22Rv1 (cell line): Measurements from ENCODE around the gene TOM1L1.
A peak's percentile ranks its signal among the peaks of the same experiment; 100 is the strongest.

Experiments used
- H3K27ac ChIP-seq: fragments of 450-650 bp; 2 replicates; pipeline ENCODE4 v1.5.1; 2017
- CTCF ChIP-seq: fragments of 450-650 bp; IDR thresholded peaks from 2 replicates; pipeline ENCODE4 v1.5.1; 2017; ENCODE audit warnings: mild to moderate bottlenecking
- ZFX ChIP-seq: fragments of 450-650 bp; IDR thresholded peaks from 2 replicates; pipeline ENCODE4 v1.6.1; 2017; ENCODE audit warnings: antibody characterized with exemption, borderline replicate concordance

Gene TOM1L1

DNA sequence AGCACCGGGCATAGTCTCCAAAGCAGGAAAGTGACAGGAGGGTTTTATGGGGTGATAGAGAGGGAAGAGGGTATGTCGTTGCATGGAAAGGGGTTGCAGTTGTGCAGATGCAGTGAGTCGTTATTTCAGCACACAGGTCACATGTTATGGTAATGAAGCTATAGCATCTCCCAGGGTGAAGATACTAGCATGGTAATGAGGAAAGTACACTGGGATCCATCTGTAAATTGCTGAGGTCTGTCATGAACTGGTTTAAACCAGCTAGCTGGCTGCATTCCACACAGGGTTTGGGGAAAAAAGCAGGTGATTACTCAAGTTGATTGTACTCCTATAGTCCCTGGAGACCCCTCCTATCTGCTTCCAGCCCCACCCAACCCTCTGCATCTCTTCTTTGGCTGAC, 56.1 kb downstream of the TOM1L1 start:
- no peak overlapping the region for H3K27ac ChIP-seq
- TF ChIP-seq ZFX (no peak), CTCF (no peak)

DNA sequence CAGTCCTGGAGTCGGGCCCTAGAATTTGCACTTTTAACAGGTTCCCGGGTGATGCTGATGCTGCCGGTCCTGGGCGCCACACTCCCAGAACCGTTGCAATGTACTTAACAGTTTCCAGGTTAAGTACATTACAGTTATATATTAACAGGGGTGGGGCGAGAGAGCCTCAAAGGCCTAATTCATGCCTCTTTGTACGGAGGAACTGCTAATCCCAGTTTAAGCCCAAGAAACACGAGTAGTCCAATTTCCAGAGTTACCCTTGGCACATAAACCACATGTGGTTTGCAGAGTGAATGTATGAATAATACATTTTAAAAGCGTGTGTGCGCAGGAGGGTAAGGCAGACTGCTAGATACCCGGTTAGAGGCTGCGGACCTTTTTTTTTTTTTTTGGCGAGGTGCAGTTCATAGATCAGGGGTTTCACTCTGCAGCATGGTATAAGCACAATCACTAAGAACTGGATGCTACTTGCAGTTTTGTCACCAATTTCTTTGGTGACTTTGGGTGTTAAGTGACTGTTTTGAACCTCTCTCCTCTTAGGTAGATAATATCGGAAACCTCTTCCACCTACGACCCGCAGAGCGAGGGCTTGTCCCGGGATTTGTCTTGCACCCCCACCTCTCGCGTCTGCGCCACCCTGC, 67.1 kb downstream of the TOM1L1 start:
- H3K27ac ChIP-seq = peak overlapping the region; percentile 75
- TF ChIP-seq CTCF (peak; percentile 49), ZFX (no peak)

GRCh38 chr17:54968262-54968987, 67.8 kb downstream of the TOM1L1 start, which contains the start of the genes COX11 and STXBP4:
COX11 (minus strand) TSS chr17:54968654; CDS start chr17:54968646, 8 bp downstream.
STXBP4 (plus strand) TSS chr17:54968765; CDS start chr17:54986220, 17,455 bp downstream.
- TF ChIP-seq CTCF (0 out of 2 replicates have a peak, but pooled peaks have one; percentile 27), ZFX (no peak)
- peak within 1 kb of the TSS; percentile 75 for H3K27ac ChIP-seq

DNA sequence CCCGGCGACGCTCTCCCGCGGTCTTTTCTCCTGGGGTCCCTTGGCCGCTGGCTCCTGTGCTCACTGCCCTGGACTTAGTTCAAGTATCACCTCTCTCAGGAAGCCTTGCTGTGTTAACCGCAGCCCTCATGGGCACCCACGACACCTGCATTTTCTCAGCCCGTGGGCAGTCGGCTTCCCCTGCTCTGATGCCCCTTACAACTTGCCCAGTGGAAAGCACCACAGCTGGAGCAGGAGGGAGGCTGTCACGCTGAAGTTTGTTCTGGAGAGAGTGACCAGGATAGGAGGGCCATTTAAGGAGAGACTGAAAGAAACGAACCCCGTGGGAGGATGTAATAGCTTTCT, 68.3 kb downstream of the TOM1L1 start:
- peak overlapping the region; percentile 75 for H3K27ac ChIP-seq
- no peak for TF ChIP-seq CTCF
- no peak for TF ChIP-seq ZFX

DNA sequence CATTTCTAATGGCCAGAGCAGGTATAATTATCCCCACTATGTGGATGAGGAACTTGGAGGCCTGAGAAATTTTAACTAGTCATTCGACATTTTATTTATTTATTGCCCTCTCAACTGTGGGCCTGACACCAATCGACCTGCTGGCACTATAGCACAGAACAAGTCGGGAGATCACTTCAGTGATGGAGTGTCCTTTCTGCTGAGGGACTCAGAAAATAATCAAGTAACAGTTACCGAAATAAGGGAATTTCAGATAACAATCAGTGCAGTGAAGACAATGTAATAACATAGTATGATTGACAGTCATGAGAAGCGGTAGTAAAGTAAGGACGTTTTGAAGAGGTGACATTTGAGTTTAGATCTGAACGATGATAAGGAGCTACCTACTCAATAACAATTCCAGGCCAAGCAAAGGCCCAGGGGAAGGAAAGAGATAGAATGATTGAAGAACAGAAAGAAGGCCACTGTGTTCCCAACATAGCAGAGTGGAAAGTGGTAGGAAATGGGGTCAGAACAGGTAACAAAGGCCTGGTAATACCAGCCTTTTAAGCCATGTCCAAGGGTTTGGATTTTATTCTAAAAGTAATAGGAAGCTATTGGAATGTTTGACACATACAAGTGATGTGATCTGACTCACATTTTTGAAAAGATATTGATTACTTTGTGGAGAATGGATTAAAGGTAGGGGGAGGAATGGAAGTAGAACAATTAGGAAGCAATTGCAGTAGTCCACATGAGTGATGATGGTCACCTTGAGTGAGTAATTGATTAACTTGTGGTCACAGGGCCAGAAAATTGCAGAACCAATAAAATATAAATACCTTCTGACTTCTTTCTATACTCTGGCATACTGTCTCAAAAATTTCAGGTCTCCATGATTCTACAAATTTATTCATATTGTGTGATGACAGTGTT, 69.3 kb downstream of the TOM1L1 start:
- TF ChIP-seq CTCF (no peak), ZFX (no peak)
- peak overlapping the region; percentile 75 for H3K27ac ChIP-seq

DNA sequence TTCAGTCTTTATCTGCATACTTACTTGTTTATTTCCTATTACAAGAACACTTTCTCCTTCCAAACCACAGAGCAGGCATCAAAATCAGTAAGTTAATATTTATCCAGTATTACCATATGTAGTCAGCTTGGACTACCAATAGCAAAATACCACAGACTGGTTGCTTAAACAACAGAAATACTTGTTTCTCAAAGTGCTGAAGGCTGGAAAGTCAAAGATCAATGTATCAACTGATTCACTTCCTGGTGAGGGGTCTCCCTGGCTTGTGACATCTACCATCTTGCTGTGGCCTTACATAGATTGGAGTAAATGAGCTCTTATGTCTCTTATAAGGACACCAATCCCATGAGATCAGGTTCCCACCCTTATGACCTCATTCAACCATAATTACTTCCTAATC, 70.5 kb downstream of the TOM1L1 start:
- no peak overlapping the region for H3K27ac ChIP-seq

More for the DNA sequence above, 70.5 kb downstream of the TOM1L1 start:
- no peak for TF ChIP-seq CTCF
- no peak for TF ChIP-seq ZFX
